ENCODE results near the gene OR4C45. TPM values are rescaled to one million over a fixed set of nuclear protein-coding genes. Genes with fewer than 3 reads are reported as not detected.

OR4C45 gene
- total and polyA plus RNA-seq, 9 of the 15 experiments (the other 6 are each of a cell fraction or from before 2014, with no cell fraction given), result not detected

- TF ChIP-seq, protein P1, sequence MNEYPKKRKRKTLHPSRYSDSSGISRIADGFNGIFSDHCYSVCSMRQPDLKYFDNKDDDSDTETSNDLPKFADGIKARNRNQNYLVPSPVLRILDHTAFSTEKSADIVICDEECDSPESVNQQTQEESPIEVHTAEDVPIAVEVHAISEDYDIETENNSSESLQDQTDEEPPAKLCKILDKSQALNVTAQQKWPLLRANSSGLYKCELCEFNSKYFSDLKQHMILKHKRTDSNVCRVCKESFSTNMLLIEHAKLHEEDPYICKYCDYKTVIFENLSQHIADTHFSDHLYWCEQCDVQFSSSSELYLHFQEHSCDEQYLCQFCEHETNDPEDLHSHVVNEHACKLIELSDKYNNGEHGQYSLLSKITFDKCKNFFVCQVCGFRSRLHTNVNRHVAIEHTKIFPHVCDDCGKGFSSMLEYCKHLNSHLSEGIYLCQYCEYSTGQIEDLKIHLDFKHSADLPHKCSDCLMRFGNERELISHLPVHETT (CRISPR knock-in tag; conservative IDR thresholded peaks at IDR 0.05 in 1 of 2, IDR thresholded peaks at IDR 0.05 in 1 of 2), result no peak
- TF ChIP-seq ZFP1 (CRISPR knock-in tag; IDR thresholded peaks at IDR 0.05), result no peak
- no peak for TF ChIP-seq ZNF124 (CRISPR knock-in tag; IDR thresholded peaks at IDR 0.05)
- TF ChIP-seq MTA3 (IDR thresholded peaks at IDR 0.05; ENCODE audit: borderline replicate concordance), result no peak
- TF ChIP-seq HMG20B (CRISPR knock-in tag; IDR thresholded peaks at IDR 0.05), result no peak
- no peak for TF ChIP-seq ATF7 (IDR thresholded peaks at IDR 0.05)
- TF ChIP-seq MBD1 (CRISPR knock-in tag; IDR thresholded peaks at IDR 0.05), result no peak
- TF ChIP-seq ZNF830 (CRISPR knock-in tag; IDR thresholded peaks at IDR 0.05), result no peak
- TF ChIP-seq NFYB (IDR thresholded peaks at IDR 0.05; ENCODE audit: extremely low read depth, insufficient read length), result no peak
- no peak for TF ChIP-seq TRIM28 (IDR thresholded peaks at IDR 0.05)
- TF ChIP-seq RB1 (IDR thresholded peaks at IDR 0.05; ENCODE audit: low read depth), result no peak
Measured at GRCh38 chr11:50075856-50076255, 43.2 kb downstream of the OR4C45 start (continued).

All from K562 (cell line).